Osteocyte (in vitro differentiated cells): ENCODE data around the gene CD6. TPM values are rescaled to one million over a fixed set of nuclear protein-coding genes. Genes with fewer than 3 reads are reported as not detected.

Experiments used
- DNase-seq: peaks from one replicate; pipeline ENCODE4 v3.0.0; 2021; ENCODE audit warnings: mixed read lengths; ENCODE audit not compliant: unreplicated experiment; ENCODE audit errors: extremely low spot score
- H3K27ac Mint-ChIP-seq: one replicate; pipeline ENCODE4 v1.8.0; 2021; ENCODE audit warnings: mild to moderate bottlenecking, mixed read lengths; ENCODE audit not compliant: unreplicated experiment
- H3K27me3 Mint-ChIP-seq: one replicate; pipeline ENCODE4 v1.8.0; 2021; ENCODE audit warnings: mixed read lengths; ENCODE audit not compliant: unreplicated experiment
- H3K36me3 Mint-ChIP-seq: one replicate; pipeline ENCODE4 v1.8.0; 2021; ENCODE audit warnings: mixed read lengths; ENCODE audit not compliant: unreplicated experiment
- H3K4me1 Mint-ChIP-seq: one replicate; pipeline ENCODE4 v1.8.0; 2021; ENCODE audit warnings: mixed read lengths; ENCODE audit not compliant: unreplicated experiment
- H3K4me3 Mint-ChIP-seq: one replicate; pipeline ENCODE4 v1.8.0; 2021; ENCODE audit warnings: mild to moderate bottlenecking, moderate library complexity, mixed read lengths; ENCODE audit not compliant: unreplicated experiment
- H3K9me3 Mint-ChIP-seq: one replicate; pipeline ENCODE4 v1.8.0; 2021; ENCODE audit warnings: mixed read lengths; ENCODE audit not compliant: unreplicated experiment
- CTCF ChIP-seq: fragments of 200-600 bp; sonication (generic); IDR thresholded peaks from 2 replicates; pipeline ENCODE4 v1.5.0; 2021; ENCODE audit warnings: antibody characterized with exemption, mild to moderate bottlenecking, moderate library complexity
- total RNA-seq: library from RNA; stranded (reverse); gene quantifications from 2 replicates; pipeline ENCODE4 v1.2.1, GENCODE V29; 2021

CD6 gene
- total RNA-seq, 1 donor from 2014 or later: not detected

DNA sequence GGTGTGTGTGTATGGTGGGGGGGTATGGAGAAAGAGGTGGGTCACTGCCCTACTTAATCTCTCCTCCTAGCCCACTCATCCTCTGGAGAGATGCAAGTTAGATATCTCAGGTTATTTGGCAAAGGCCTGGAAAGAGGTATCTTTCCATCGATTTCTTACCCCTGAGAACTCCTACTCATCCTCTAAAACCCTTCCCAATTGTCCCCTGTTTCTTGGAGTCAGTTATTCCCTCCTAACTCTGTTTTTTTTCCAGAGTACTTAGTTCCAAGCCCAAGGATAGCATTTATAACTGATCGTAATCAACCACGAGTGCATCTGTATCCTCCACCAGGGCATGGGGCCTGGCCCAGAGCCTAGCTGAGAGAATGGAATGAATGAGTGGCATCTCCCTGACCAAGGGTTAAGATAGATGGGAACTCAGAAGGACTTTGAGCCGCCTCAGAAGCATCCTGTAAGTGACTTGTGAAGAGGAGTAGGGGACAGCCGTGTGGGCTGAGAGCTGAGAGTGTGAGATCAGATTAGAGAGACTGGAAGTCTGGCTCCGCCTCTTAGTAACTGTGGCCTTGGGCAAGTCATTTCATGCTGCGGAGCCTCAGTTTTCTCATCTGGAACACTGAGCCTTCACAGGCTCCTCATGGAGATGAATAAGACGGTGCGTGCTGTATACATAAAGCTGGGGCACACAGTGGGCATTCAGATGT, 16.2 kb downstream of the CD6 start:
- Mint-ChIP-seq H3K27ac (no peak overlapping the region), H3K9me3 (no peaks in the 10 kb centered on the region), H3K4me1 (no peaks in the 10 kb centered on the region), H3K4me3 (no peak overlapping the region), H3K36me3 (no peaks in the 10 kb centered on the region), H3K27me3 (peaks cover 43% of the 10 kb centered on the region)
- DNase-seq: no peak
- TF ChIP-seq CTCF: no peak

- no peak for DNase-seq
- Mint-ChIP-seq H3K4me1 (no peaks in the 10 kb centered on the region), H3K27me3 (peaks cover 46% of the 10 kb centered on the region), H3K4me3 (no peak overlapping the region), H3K27ac (no peak overlapping the region), H3K36me3 (no peaks in the 10 kb centered on the region), H3K9me3 (no peaks in the 10 kb centered on the region)
- TF ChIP-seq CTCF: no peak
These were observed 17.2 kb downstream of the CD6 start for GRCh38 chr11:60988658-60989057.

DNA sequence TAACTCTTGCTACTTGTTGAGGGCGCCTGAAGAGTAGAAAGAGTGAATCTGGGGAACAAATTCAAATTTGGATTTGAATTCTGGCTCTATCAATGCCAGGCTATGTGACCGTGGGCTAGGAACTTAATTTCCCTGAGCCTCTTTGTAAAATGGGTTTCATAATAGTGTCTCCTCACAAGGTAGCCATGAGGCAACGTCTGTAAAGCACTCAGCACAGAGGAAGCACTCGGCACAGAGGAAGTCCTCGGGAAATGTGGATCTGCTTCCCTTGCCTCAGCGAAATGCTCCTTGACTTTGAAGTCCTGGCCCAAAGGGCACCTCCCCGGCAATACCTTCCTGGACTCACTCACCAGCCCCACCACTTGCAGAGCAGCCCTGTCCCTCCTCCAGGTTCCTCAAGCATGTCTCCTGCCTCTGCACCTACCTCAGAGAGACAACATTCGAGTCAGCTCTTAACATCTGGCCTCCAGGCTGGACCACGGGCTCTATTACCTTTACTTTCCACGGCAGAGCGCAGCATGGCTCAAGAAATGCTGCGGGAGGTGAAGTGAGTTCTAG, 17.7 kb downstream of the CD6 start:
- no peak overlapping the region for H3K27ac Mint-ChIP-seq
- TF ChIP-seq CTCF: no peak
- H3K4me1 Mint-ChIP-seq: no peaks in the 10 kb centered on the region

DNA sequence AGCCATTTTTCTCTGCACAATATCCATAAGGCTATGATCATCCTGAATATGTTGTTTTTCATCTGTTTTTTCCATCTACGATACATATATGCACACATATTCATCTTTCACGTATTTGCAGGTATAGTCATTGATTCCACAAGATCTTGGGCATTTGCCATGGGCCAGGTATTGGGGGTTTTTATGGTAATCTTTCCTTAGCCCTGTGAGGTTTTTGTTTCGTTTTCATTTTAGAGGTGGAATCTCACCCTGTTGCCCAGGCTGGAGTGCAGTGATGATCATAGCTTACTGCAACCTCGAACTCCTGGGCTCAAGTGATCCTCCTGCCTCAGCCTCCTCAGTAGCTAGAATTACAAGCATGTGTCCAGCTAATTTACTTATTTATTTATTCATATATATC, 20.0 kb downstream of the CD6 start:
- no peaks in the 10 kb centered on the region for H3K36me3 Mint-ChIP-seq
- no peak overlapping the region for H3K4me3 Mint-ChIP-seq
- no peak for DNase-seq
- H3K27me3 Mint-ChIP-seq: peaks cover 50% of the 10 kb centered on the region
- H3K4me1 Mint-ChIP-seq: no peaks in the 10 kb centered on the region
- H3K27ac Mint-ChIP-seq: no peak overlapping the region
- no peaks in the 10 kb centered on the region for H3K9me3 Mint-ChIP-seq
- no peak for TF ChIP-seq CTCF

More for the DNA sequence above, 17.7 kb downstream of the CD6 start:
- no peak for DNase-seq
- H3K9me3 Mint-ChIP-seq: no peaks in the 10 kb centered on the region
- peaks cover 45% of the 10 kb centered on the region for H3K27me3 Mint-ChIP-seq
- no peak overlapping the region for H3K4me3 Mint-ChIP-seq
- H3K36me3 Mint-ChIP-seq: no peaks in the 10 kb centered on the region

GRCh38 chr11:60992842-60993409, 21.4 kb downstream of the CD6 start:
- peaks cover 47% of the 10 kb centered on the region for H3K27me3 Mint-ChIP-seq
- H3K4me1 Mint-ChIP-seq: no peaks in the 10 kb centered on the region
- H3K36me3 Mint-ChIP-seq: no peaks in the 10 kb centered on the region
- H3K9me3 Mint-ChIP-seq: no peaks in the 10 kb centered on the region
- H3K4me3 Mint-ChIP-seq: no peak overlapping the region
- no peak for DNase-seq
- TF ChIP-seq CTCF: no peak
- H3K27ac Mint-ChIP-seq: no peak overlapping the region
